B cell (primary cell): ENCODE results near the gene PON3. TPM values are rescaled to one million over a fixed set of nuclear protein-coding genes. Genes with fewer than 3 reads are reported as not detected.

Source experiments
- ATAC-seq: fragments of 200-7000 bp; cut with Tn5 transposase; one replicate; pipeline ENCODE4 v1.10.0; 2021; ENCODE audit warnings: low read depth, mild to moderate bottlenecking, moderate number of reproducible peaks, moderate library complexity
- CTCF ChIA-PET: fragments of 350-600 bp; sonication (Branson Sonifier 250); formaldehyde crosslinking; loops from one replicate; lab custom pipeline; 2021; ENCODE audit warnings: antibody characterized with exemption, inconsistent platforms; lab: Charles Lee
- POLR2A ChIA-PET: fragments of 350-600 bp; sonication (Branson Sonifier 250); formaldehyde crosslinking; loops from one replicate; lab custom pipeline; 2021; ENCODE audit warnings: antibody characterized with exemption; lab: Charles Lee
- DNase-seq: peaks from one replicate; pipeline ENCODE4 v3.0.0; 2013
- H2AFZ ChIP-seq: 2 replicates; pipeline ENCODE4 v1.6.1; 2012; ENCODE audit warnings: mild to moderate bottlenecking, low read depth, low read length; ENCODE audit not compliant: insufficient read depth, poor library complexity, severe bottlenecking
- H3K27ac ChIP-seq, 2 donors: 1 replicate in 1 of 2; 2 replicates in 1 of 2; pipeline ENCODE4 v1.5.1; 2012 to 2013; ENCODE audit warnings: low read length in 2 of 2, mild to moderate bottlenecking in 2 of 2, moderate library complexity in 1 of 2
- H3K27me3 ChIP-seq, 4 experiments: fragments of 200-600 bp in 1 of 4; sonication (generic) in 1 of 4; replicated peaks in 1 of 4; 1 replicate in 2 of 4; 2 replicates in 2 of 4; pipeline versions ENCODE4 v1.6.1 to v1.7.0; 2013 to 2016; ENCODE audit warnings: low read length in 3 of 4, mild to moderate bottlenecking in 2 of 4, mixed read lengths in 1 of 4, moderate library complexity in 1 of 4; ENCODE audit not compliant: insufficient read depth in 4 of 4, control insufficient read depth in 3 of 4; ENCODE audit errors: control extremely low read depth in 1 of 4
- H3K36me3 ChIP-seq, 2 experiments: replicated peaks in 1 of 2; 1 replicate in 1 of 2; 2 replicates in 1 of 2; pipeline versions ENCODE4 v1.6.1 to v1.7.1; 2013; ENCODE audit warnings: low read length in 1 of 2; ENCODE audit not compliant: insufficient read depth in 2 of 2, control insufficient read depth in 1 of 2; ENCODE audit errors: control extremely low read depth in 1 of 2, extremely low read depth in 1 of 2
- H3K4me1 ChIP-seq, 2 donors: fragments of 200-600 bp in 1 of 2; sonication (generic) in 1 of 2; 1 replicate in 1 of 2; 2 replicates in 1 of 2; pipeline versions ENCODE4 v1.5.1 to v1.6.1; 2013 to 2017; ENCODE audit warnings: low read length in 2 of 2; ENCODE audit not compliant: control insufficient read depth in 2 of 2, insufficient read depth in 2 of 2
- H3K4me2 ChIP-seq: replicated peaks from 2 replicates; pipeline ENCODE3; 2012; ENCODE audit warnings: mild to moderate bottlenecking, low read depth, low read length; ENCODE audit not compliant: poor library complexity, severe bottlenecking
- H3K4me3 ChIP-seq, 5 experiments: fragments of 200-600 bp in 1 of 5; sonication (generic) in 1 of 5; 1 replicate in 3 of 5; 2 replicates in 2 of 5; pipeline versions ENCODE4 v1.5.1 to v1.7.0; 2011 to 2016; ENCODE audit warnings: low read length in 4 of 5, mild to moderate bottlenecking in 4 of 5, low read depth in 2 of 5, control low read depth in 1 of 5, moderate library complexity in 1 of 5; ENCODE audit not compliant: insufficient read depth in 1 of 5; ENCODE audit errors: control extremely low read depth in 1 of 5, extremely low read depth in 1 of 5
- H3K79me2 ChIP-seq: fragments of 200-600 bp; sonication (generic); one replicate; pipeline ENCODE4 v1.6.0; 2016; ENCODE audit warnings: low read length; ENCODE audit not compliant: control insufficient read depth, insufficient read depth
- H3K9ac ChIP-seq: fragments of 200-600 bp; sonication (generic); 2 replicates; pipeline ENCODE4 v1.6.1; 2017; ENCODE audit warnings: mild to moderate bottlenecking, low read length, moderate library complexity
- H3K9me3 ChIP-seq, 3 donors: one replicate each; pipeline versions ENCODE4 v1.6.1 to v1.7.1; 2013; ENCODE audit warnings: low read length in 2 of 3; ENCODE audit not compliant: control insufficient read depth in 2 of 3, insufficient read depth in 1 of 3; ENCODE audit errors: control extremely low read depth in 1 of 3
- H4K20me1 ChIP-seq: 2 replicates; pipeline ENCODE4 v1.6.0; 2012; ENCODE audit warnings: mild to moderate bottlenecking, low read length; ENCODE audit not compliant: insufficient read depth, control insufficient read depth, poor library complexity, severe bottlenecking
- H3K27ac Mint-ChIP-seq: one replicate; pipeline ENCODE4 v1.8.0; 2021; ENCODE audit warnings: mixed read lengths
- H3K27me3 Mint-ChIP-seq: one replicate; pipeline ENCODE4 v1.8.0; 2021; ENCODE audit warnings: mixed read lengths
- H3K4me1 Mint-ChIP-seq: one replicate; pipeline ENCODE4 v1.8.0; 2021; ENCODE audit warnings: mixed read lengths
- H3K4me3 Mint-ChIP-seq: one replicate; pipeline ENCODE4 v1.8.0; 2021; ENCODE audit warnings: mixed read lengths
- H3K9me3 Mint-ChIP-seq: one replicate; pipeline ENCODE4 v1.8.0; 2022; ENCODE audit warnings: mixed read lengths; ENCODE audit not compliant: insufficient read depth
- EZH2 ChIP-seq: IDR thresholded peaks from 2 replicates; pipeline ENCODE4 v1.6.1; 2012; ENCODE audit warnings: borderline replicate concordance, low read depth, mild to moderate bottlenecking, moderate library complexity, low read length; ENCODE audit not compliant: insufficient read depth, poor library complexity, severe bottlenecking
- WGBS: methylation state at CpG from one replicate; pipeline ENCODE4 v1.1.5; 2013; ENCODE audit warnings: missing lambda C conversion rate; ENCODE audit not compliant: insufficient coverage; 5-methylcytosine and 5-hydroxymethylcytosine counted together
- intact Hi-C: fragments of 100-400 bp; cut with micrococcal nuclease; formaldehyde crosslinking; loops from one replicate; pipeline ENCODE4 v1.10.0; 2022
- polyA plus RNA-seq: library from polyadenylated mRNA; depleted of rRNA; stranded (reverse); fragments of >200 nt; gene quantifications from 2 replicates; pipeline ENCODE4 v1.2.3, GENCODE V29; 2012
- total RNA-seq, 2 donors: library from RNA; stranded (reverse); fragments of 120-200 nt in 1 of 2; gene quantifications; 1 replicate in 1 of 2; 2 replicates in 1 of 2; pipeline versions ENCODE4 v1.2.3 to v1.2.4, GENCODE V29; 2013 to 2022
- TF ChIP-seq, protein P1 (sequence below): fragments of 200-600 bp; IDR thresholded peaks from one replicate; pipeline ENCODE4 v1.8.0; 2022; ENCODE audit warnings: antibody characterized with exemption, mild to moderate bottlenecking

PON3 gene
- total and polyA plus RNA-seq, 2 donors (not counting 1 experiment from before 2014, with no cell fraction given) = not detected

DNA sequence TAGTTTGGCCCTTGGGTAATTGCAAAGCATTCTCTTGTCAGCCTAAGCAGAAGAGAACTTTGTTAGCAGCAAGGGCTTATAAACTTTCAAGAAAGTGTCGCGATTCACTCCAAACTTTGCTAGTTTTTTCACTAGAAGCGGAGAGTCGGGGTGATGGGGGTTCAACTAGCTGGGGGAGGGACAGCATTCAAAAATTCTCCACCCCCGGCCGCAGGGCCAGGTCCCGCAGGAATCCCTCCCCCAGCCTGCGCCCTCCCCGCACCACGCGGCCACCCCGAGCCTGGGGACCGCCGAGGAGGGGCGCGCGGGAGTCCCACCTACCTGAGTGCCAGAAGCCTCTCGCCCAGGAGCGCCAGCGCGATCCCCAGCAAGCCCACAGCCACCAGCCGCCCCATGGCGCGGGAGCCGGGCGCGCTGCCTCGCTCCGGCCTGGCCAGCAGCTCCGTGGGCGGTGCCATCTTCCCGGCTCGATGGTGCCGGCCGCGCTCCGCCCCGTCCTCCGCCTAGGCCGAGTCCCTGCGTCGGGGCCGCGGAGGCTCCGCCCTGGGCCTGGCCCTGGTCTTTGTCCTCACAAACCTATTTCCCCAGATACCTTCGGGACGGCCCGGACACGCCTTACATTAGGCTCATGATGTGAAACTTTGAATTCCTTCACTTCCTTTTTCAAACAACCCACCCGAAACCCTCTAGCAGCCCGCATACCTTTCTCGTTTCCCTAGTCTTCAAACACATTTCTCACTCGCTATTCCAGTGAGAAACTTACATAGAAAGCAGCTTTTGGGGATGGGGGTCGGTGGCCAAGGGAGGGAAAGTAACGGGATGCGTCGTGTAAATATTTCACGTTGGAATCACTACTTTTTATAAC is 38.6 kb upstream of the PON3 start, which contains the start of gene PON2:
PON2 (minus strand) TSS at position 472 of the 865 bp plus-strand sequence; CDS start at position 395, 77 bp downstream.
- ATAC-seq (peak; percentile 93), DNase-seq (peak; percentile 66)
- Mint-ChIP-seq H3K27me3 (peaks cover 3% of the 10 kb centered on the region), H3K4me3 (peak within 1 kb of the TSS; percentile 82), H3K4me1 (peaks cover 16% of the 10 kb centered on the region), H3K27ac (peak within 1 kb of the TSS; percentile 58), H3K9me3 (no peaks in the 10 kb centered on the region)
- CTCF ChIA-PET = interaction anchor here (0.6 to 0.9 kb wide), 2 partner anchors 28 to 984 kb away, joined by 3 read pairs; no protein-coding TSS in a partner anchor
- H3K27ac ChIP-seq = peak within 1 kb of the TSS; percentile 7 to 73
- H3K4me3 ChIP-seq = peak within 1 kb of the TSS; percentile 47 to 76 (median 64)
- POLR2A ChIA-PET = interaction anchor here (0.7 kb wide), 1 partner anchor 174 kb away, joined by 6 read pairs; no protein-coding TSS in a partner anchor
- under 1% methylated on average over 45 of the region's 58 CpGs for WGBS
- TF ChIP-seq EZH2 = no peak
- TF ChIP-seq, protein P1, sequence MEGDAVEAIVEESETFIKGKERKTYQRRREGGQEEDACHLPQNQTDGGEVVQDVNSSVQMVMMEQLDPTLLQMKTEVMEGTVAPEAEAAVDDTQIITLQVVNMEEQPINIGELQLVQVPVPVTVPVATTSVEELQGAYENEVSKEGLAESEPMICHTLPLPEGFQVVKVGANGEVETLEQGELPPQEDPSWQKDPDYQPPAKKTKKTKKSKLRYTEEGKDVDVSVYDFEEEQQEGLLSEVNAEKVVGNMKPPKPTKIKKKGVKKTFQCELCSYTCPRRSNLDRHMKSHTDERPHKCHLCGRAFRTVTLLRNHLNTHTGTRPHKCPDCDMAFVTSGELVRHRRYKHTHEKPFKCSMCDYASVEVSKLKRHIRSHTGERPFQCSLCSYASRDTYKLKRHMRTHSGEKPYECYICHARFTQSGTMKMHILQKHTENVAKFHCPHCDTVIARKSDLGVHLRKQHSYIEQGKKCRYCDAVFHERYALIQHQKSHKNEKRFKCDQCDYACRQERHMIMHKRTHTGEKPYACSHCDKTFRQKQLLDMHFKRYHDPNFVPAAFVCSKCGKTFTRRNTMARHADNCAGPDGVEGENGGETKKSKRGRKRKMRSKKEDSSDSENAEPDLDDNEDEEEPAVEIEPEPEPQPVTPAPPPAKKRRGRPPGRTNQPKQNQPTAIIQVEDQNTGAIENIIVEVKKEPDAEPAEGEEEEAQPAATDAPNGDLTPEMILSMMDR = no peak
- H3K79me2 ChIP-seq = no peaks in the 10 kb centered on the region
- H3K4me1 ChIP-seq = peaks cover 7 to 16% of the 10 kb centered on the region in 2 donors
- H4K20me1 ChIP-seq = no peaks in the 10 kb centered on the region
- intact Hi-C loops = no loop called here
- H3K27me3 ChIP-seq = no peaks in the 10 kb centered on the region
- H2AFZ ChIP-seq = peak within 1 kb of the TSS; percentile 95
- H3K4me2 ChIP-seq = peak within 1 kb of the TSS; percentile 92
- no peaks in the 10 kb centered on the region for H3K36me3 ChIP-seq
- peak within 1 kb of the TSS; percentile 79 for H3K9ac ChIP-seq
- H3K9me3 ChIP-seq = no peaks in the 10 kb centered on the region
